HFFc6 (cell line): ENCODE data around the gene GIPC2. TPM values are rescaled to one million over a fixed set of nuclear protein-coding genes. Genes with fewer than 3 reads are reported as not detected.

ENCODE experiments used
- DNase-seq: peaks from one replicate; pipeline ENCODE4 v3.0.0-alpha.2; 2018
- H3K27ac Mint-ChIP-seq: 2 replicates; pipeline ENCODE4 v1.8.0; 2020; ENCODE audit warnings: mild to moderate bottlenecking, mixed read lengths
- H3K27me3 Mint-ChIP-seq: 2 replicates; pipeline ENCODE4 v1.8.0; 2021; ENCODE audit warnings: mild to moderate bottlenecking, moderate library complexity, mixed read lengths; ENCODE audit not compliant: insufficient read depth
- H3K36me3 Mint-ChIP-seq: 2 replicates; pipeline ENCODE4 v1.8.0; 2021; ENCODE audit warnings: low read depth, mixed read lengths
- H3K4me1 Mint-ChIP-seq: 2 replicates; pipeline ENCODE4 v1.8.0; 2020; ENCODE audit warnings: low read depth, mixed read lengths
- H3K4me3 Mint-ChIP-seq: 2 replicates; pipeline ENCODE4 v1.8.0; 2020; ENCODE audit warnings: mild to moderate bottlenecking, moderate library complexity, mixed read lengths
- H3K9me3 Mint-ChIP-seq: 2 replicates; pipeline ENCODE4 v1.8.0; 2020; ENCODE audit warnings: mild to moderate bottlenecking, mixed read lengths
- CTCF ChIP-seq: fragments of 200-600 bp; sonication (generic); IDR thresholded peaks from 2 replicates; pipeline ENCODE4 v1.5.0; 2021; ENCODE audit warnings: antibody characterized with exemption, mild to moderate bottlenecking
- total RNA-seq, 6 experiments: library from RNA; stranded (reverse); fragmentation: NEBNext Ultra II Directional; extraction: Animal tissue kit (Norgen Biotek cat#: 25700); gene quantifications; 2 replicates in 1 of 6; 3 replicates in 5 of 6; pipeline ENCODE4 v1.2.3, GENCODE V29; 2021

GIPC2 gene
- total RNA-seq, 6 experiments from 2014 or later: 0.17 to 1.00 (median 0.26) TPM

GRCh38 chr1:78121710-78122109 lies 75.9 kb downstream of the GIPC2 start:
- no peaks in the 10 kb centered on the region for H3K27me3 Mint-ChIP-seq
- TF ChIP-seq CTCF: no peak
- no peak overlapping the region for H3K27ac Mint-ChIP-seq
- no peaks in the 10 kb centered on the region for H3K36me3 Mint-ChIP-seq
- H3K9me3 Mint-ChIP-seq: no peaks in the 10 kb centered on the region
- peaks cover 6% of the 10 kb centered on the region; the same call in 1 of the 2 replicates for H3K4me1 Mint-ChIP-seq
- DNase-seq: no peak
- H3K4me3 Mint-ChIP-seq: no peak overlapping the region

GRCh38 chr1:78122389-78122788 lies 76.6 kb downstream of the GIPC2 start:
- Mint-ChIP-seq H3K36me3 (no peaks in the 10 kb centered on the region), H3K9me3 (no peaks in the 10 kb centered on the region), H3K27me3 (no peaks in the 10 kb centered on the region), H3K27ac (no peak overlapping the region), H3K4me1 (peaks cover 6% of the 10 kb centered on the region; the same call in 1 of the 2 replicates), H3K4me3 (no peak overlapping the region)
- no peak for TF ChIP-seq CTCF
- DNase-seq: no peak

- Mint-ChIP-seq H3K27me3 (no peaks in the 10 kb centered on the region), H3K27ac (no peak overlapping the region), H3K9me3 (no peaks in the 10 kb centered on the region), H3K4me1 (no peaks in the 10 kb centered on the region), H3K36me3 (no peaks in the 10 kb centered on the region), H3K4me3 (no peak overlapping the region)
- TF ChIP-seq CTCF: no peak
- no peak for DNase-seq
These were observed 80.7 kb downstream of the GIPC2 start for GRCh38 chr1:78126506-78126905.

GRCh38 chr1:78132174-78132947 lies 86.6 kb downstream of the GIPC2 start:
- no peak for TF ChIP-seq CTCF
- Mint-ChIP-seq H3K27me3 (no peaks in the 10 kb centered on the region), H3K9me3 (no peaks in the 10 kb centered on the region)

GRCh38 chr1:78132948-78133322 lies 87.2 kb downstream of the GIPC2 start:
- no peaks in the 10 kb centered on the region for H3K4me1 Mint-ChIP-seq
- no peak for DNase-seq
- no peak overlapping the region for H3K4me3 Mint-ChIP-seq
- H3K27ac Mint-ChIP-seq: no peak overlapping the region
- no peak for TF ChIP-seq CTCF
- no peaks in the 10 kb centered on the region for H3K27me3 Mint-ChIP-seq
- H3K36me3 Mint-ChIP-seq: no peaks in the 10 kb centered on the region
- H3K9me3 Mint-ChIP-seq: no peaks in the 10 kb centered on the region

More at GRCh38 chr1:78132174-78132947, 86.6 kb downstream of the GIPC2 start:
- Mint-ChIP-seq H3K4me1 (no peaks in the 10 kb centered on the region), H3K4me3 (no peak overlapping the region), H3K36me3 (no peaks in the 10 kb centered on the region), H3K27ac (no peak overlapping the region)
- DNase-seq: no peak
